K562 (cell line): ENCODE results near the gene PPARG. TPM values are rescaled to one million over a fixed set of nuclear protein-coding genes. Genes with fewer than 3 reads are reported as not detected.

Experiments used
- CHD7 ChIP-seq: fragments of 200-600 bp; sonication (generic); IDR thresholded peaks from one replicate; pipeline ENCODE4 v1.6.1; 2012; ENCODE audit warnings: mild to moderate bottlenecking, low read depth, low read length, inconsistent platforms
- PPARD ChIP-seq: fragments of 250-450 bp; sonication (Bioruptor Pico); IDR thresholded peaks from 2 replicates; pipeline ENCODE4 v1.8.0; 2022; ENCODE audit warnings: inconsistent platforms, mild to moderate bottlenecking, moderate library complexity
- ZNF707 ChIP-seq: fragments of 250-450 bp; sonication (Bioruptor Pico); conservative IDR thresholded peaks from 2 replicates; pipeline ENCODE4 v1.8.0; 2022; ENCODE audit warnings: inconsistent platforms, mild to moderate bottlenecking, moderate library complexity
- polyA plus RNA-seq, 8 experiments: library from polyadenylated mRNA; depleted of rRNA in 4 of 8; stranded (reverse) in 5 of 8; unstranded in 3 of 8; fragments of >200 nt; fragmentation: Nextera tagmentation in 2 of 8; fragmentation: Illumina TruSeq in 1 of 8; extraction: Ambion mirVana in 2 of 8; extraction: Trizol in 1 of 8; gene quantifications; 2 replicates each; pipeline versions ENCODE4 v1.2.1 to v1.2.3, GENCODE V29; 2011 to 2014; ENCODE audit warnings: inconsistent platforms in 1 of 8, missing spikeins in 1 of 8
- total RNA-seq, 7 experiments: library from RNA; depleted of rRNA in 6 of 7; stranded (reverse); fragments of >200 nt in 6 of 7; fragmentation: Illumina TruSeq in 2 of 7; extraction: Trizol in 2 of 7; gene quantifications; 2 replicates each; pipeline versions ENCODE4 v1.2.1 to v1.2.3, GENCODE V29; 2011 to 2021; ENCODE audit warnings: low replicate concordance in 1 of 7

The PPARG gene
- total and polyA plus RNA-seq, 9 of the 15 experiments (the other 6 are each of a cell fraction or from before 2014, with no cell fraction given) = not detected

DNA sequence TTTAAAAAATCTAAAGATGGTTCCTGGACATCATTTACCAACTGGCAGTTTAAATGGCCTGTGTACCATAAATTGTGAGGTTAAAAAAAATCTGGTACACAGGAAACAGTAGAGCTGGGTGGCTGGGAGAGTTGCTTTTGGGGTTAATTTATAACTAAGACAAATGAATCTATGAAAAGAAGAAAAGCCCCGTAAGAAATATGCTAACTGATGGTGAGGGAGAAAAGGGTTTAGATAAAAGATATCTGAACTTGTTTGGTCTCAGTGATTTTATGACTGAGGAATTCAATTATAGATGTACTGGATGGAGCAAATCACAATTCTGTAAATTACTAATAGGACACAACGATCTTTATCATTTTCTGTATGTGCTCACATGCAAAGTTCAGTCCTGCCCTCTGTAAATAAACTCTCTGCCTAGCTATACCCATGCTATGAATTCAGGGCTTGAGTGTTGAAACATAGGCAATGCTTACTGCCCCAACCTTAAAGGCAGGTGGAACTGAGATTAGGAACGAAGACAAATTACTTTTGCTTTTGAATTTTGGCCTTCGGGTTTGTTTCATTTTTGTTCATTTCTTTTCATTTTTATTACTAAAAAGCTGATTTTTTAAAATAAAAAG, 28.0 kb downstream of the PPARG start (continued):
- TF ChIP-seq CHD7 (no peak), PPARD (CRISPR knock-in tag) (no peak), ZNF707 (CRISPR knock-in tag) (no peak)
- TF ChIP-seq, all 486 proteins: peak for 0
